ENCODE data around the gene ZNF426.

GRCh38 chr19:9523885-9524474 is 14.5 kb downstream of the ZNF426 start:
- TF ChIP-seq TBL1XR1 (IDR thresholded peaks at IDR 0.05; ENCODE audit: borderline replicate concordance, low read length, partially characterized antibody) (no peak), CTCF (CRISPR knock-in tag; IDR thresholded peaks at IDR 0.05) (no peak), POLR2A (IDR thresholded peaks at IDR 0.05; ENCODE audit: insufficient read depth in 1 of 2, low read depth in 2 of 2, low read length in 2 of 2) (no peak), CCDC6 (CRISPR knock-in tag; IDR thresholded peaks at IDR 0.05) (no peak), SOX6 (IDR thresholded peaks at IDR 0.05) (no peak), SOX6 (CRISPR knock-in tag; IDR thresholded peaks at IDR 0.05) (no peak), SIN3A (IDR thresholded peaks at IDR 0.05; ENCODE audit: borderline replicate concordance, low read depth, low read length) (no peak), ZNF143 (CRISPR knock-in tag; IDR thresholded peaks at IDR 0.05) (no peak)
